Neural crest cell (in vitro differentiated cells): Measurements from ENCODE around the gene TMEM229B. TPM values are rescaled to one million over a fixed set of nuclear protein-coding genes. Genes with fewer than 3 reads are reported as not detected.

Source experiments
- DNase-seq: peaks from one replicate; pipeline ENCODE4 v3.0.0; 2021; ENCODE audit warnings: low read depth, mixed read lengths, low spot score
- H3K27ac Mint-ChIP-seq: one replicate; pipeline ENCODE4 v1.8.0; 2021; ENCODE audit warnings: mild to moderate bottlenecking, mixed read lengths; ENCODE audit not compliant: unreplicated experiment
- H3K27me3 Mint-ChIP-seq: 2 replicates; pipeline ENCODE4 v1.8.0; 2021; ENCODE audit warnings: low read depth, mild to moderate bottlenecking, mixed read lengths
- H3K36me3 Mint-ChIP-seq: 2 replicates; pipeline ENCODE4 v1.8.0; 2021; ENCODE audit warnings: low read depth, mild to moderate bottlenecking, mixed read lengths
- H3K4me1 Mint-ChIP-seq: 2 replicates; pipeline ENCODE4 v1.8.0; 2021; ENCODE audit warnings: mixed read lengths
- H3K4me3 Mint-ChIP-seq: one replicate; pipeline ENCODE4 v1.8.0; 2021; ENCODE audit warnings: mild to moderate bottlenecking, mixed read lengths
- H3K9me3 Mint-ChIP-seq: 2 replicates; pipeline ENCODE4 v1.8.0; 2021; ENCODE audit warnings: mixed read lengths
- total RNA-seq: library from RNA; stranded (reverse); gene quantifications from 2 replicates; pipeline ENCODE4 v1.2.1, GENCODE V29; 2021
- TF ChIP-seq, protein P1 (sequence below): fragments of 200-600 bp; sonication (generic); conservative IDR thresholded peaks from 2 replicates; pipeline ENCODE4 v1.5.0; 2021; ENCODE audit warnings: antibody characterized with exemption, mild to moderate bottlenecking

TMEM229B gene
- total RNA-seq, 1 donor from 2014 or later, result 5.2 TPM

- DNase-seq, result no peak
- H3K4me1 Mint-ChIP-seq, result no peaks in the 10 kb centered on the region
- H3K4me3 Mint-ChIP-seq, result no peak overlapping the region
- TF ChIP-seq, protein P1, sequence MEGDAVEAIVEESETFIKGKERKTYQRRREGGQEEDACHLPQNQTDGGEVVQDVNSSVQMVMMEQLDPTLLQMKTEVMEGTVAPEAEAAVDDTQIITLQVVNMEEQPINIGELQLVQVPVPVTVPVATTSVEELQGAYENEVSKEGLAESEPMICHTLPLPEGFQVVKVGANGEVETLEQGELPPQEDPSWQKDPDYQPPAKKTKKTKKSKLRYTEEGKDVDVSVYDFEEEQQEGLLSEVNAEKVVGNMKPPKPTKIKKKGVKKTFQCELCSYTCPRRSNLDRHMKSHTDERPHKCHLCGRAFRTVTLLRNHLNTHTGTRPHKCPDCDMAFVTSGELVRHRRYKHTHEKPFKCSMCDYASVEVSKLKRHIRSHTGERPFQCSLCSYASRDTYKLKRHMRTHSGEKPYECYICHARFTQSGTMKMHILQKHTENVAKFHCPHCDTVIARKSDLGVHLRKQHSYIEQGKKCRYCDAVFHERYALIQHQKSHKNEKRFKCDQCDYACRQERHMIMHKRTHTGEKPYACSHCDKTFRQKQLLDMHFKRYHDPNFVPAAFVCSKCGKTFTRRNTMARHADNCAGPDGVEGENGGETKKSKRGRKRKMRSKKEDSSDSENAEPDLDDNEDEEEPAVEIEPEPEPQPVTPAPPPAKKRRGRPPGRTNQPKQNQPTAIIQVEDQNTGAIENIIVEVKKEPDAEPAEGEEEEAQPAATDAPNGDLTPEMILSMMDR, result no peak
- peaks cover 7% of the 10 kb centered on the region for H3K9me3 Mint-ChIP-seq
- no peak overlapping the region for H3K27ac Mint-ChIP-seq
- H3K36me3 Mint-ChIP-seq, result peaks cover 6% of the 10 kb centered on the region
- no peaks in the 10 kb centered on the region for H3K27me3 Mint-ChIP-seq
These were observed 4.0 kb upstream of the TMEM229B start for GRCh38 chr14:67492538-67492937.

- Mint-ChIP-seq H3K27me3 (no peaks in the 10 kb centered on the region), H3K4me3 (no peak overlapping the region), H3K36me3 (peaks cover 6% of the 10 kb centered on the region), H3K4me1 (no peaks in the 10 kb centered on the region), H3K9me3 (peaks cover 7% of the 10 kb centered on the region), H3K27ac (no peak overlapping the region)
- TF ChIP-seq, protein P1, result no peak
- DNase-seq, result no peak
These were observed 3.4 kb upstream of the TMEM229B start for GRCh38 chr14:67491741-67492507.

DNA sequence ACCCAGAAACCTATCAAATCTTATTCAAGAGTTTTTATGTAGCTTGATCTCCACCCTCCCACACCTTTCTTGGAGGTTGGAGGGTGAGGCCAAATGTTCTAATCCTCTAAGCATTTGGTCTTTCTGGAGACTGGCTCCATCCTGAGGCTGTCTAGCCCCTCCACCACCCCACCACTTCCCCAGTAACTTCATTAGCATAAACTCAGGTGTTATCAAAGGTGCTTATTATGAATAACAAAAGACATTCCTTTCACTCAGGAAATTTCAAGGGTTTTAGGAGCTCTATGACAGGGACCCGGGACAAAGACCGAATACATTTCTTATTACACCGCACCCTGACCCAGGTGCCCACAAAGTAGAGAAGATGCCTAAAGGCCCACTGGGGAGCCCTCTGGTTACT, 2.8 kb upstream of the TMEM229B start:
- H3K9me3 Mint-ChIP-seq, result peaks cover 7% of the 10 kb centered on the region
- no peak for DNase-seq
- H3K27ac Mint-ChIP-seq, result no peak overlapping the region
- TF ChIP-seq, protein P1, result no peak
- no peak overlapping the region for H3K4me3 Mint-ChIP-seq
- H3K27me3 Mint-ChIP-seq, result no peaks in the 10 kb centered on the region
- no peaks in the 10 kb centered on the region for H3K4me1 Mint-ChIP-seq
- H3K36me3 Mint-ChIP-seq, result peaks cover 6% of the 10 kb centered on the region

DNA sequence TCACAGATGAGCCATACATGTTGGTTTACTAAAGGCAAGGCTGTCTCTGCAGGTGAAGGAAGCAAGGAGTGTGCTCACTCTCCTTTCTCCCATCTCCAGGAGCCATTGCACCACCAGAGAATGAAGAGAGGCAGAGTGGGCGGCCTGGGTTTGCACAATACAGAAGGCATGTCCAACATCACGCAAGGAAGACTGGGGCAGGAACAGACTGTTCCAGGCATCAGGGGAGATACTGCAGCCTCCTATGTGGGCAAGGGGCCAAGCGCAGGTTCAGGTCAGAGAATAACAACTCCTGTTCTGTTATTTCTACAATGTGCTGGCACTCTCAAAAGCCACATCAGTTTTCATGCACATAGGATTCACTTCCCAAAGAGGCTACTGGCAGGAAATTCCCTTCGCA, 1.7 kb upstream of the TMEM229B start:
- Mint-ChIP-seq H3K27me3 (no peaks in the 10 kb centered on the region), H3K36me3 (peaks cover 6% of the 10 kb centered on the region), H3K9me3 (peaks cover 7% of the 10 kb centered on the region), H3K27ac (no peak overlapping the region), H3K4me1 (no peaks in the 10 kb centered on the region), H3K4me3 (no peak overlapping the region)
- DNase-seq, result no peak
- TF ChIP-seq, protein P1, result no peak

- Mint-ChIP-seq H3K27ac (no peak overlapping the region), H3K9me3 (no peaks in the 10 kb centered on the region), H3K4me1 (no peaks in the 10 kb centered on the region), H3K4me3 (no peak overlapping the region), H3K36me3 (no peaks in the 10 kb centered on the region), H3K27me3 (no peaks in the 10 kb centered on the region)
- TF ChIP-seq, protein P1, result no peak
- no peak for DNase-seq
These were observed 1.2 kb downstream of the TMEM229B start for GRCh38 chr14:67487332-67487731.
